Natural killer cell (primary cell): ENCODE measurements around the gene SMARCA2. TPM values are rescaled to one million over a fixed set of nuclear protein-coding genes. Genes with fewer than 3 reads are reported as not detected.

Experiments used
- ATAC-seq, 3 donors: fragments of 150-1000 bp in 2 of 3; fragments of 200-7000 bp in 1 of 3; cut with Tn5 transposase; 1 replicate in 1 of 3; 2 replicates in 2 of 3; pipeline ENCODE4 v1.10.0; 2021; ENCODE audit warnings: mild to moderate bottlenecking in 2 of 3, moderate library complexity in 2 of 3
- DNase-seq, 2 donors: peaks; one replicate each; pipeline versions ENCODE4 v3.0.0 to v3.0.0-alpha.2; 2013 to 2021; ENCODE audit warnings: mixed read lengths in 1 of 2
- H3K27ac ChIP-seq: one replicate; pipeline ENCODE4 v1.5.1; 2013; ENCODE audit warnings: mild to moderate bottlenecking, low read length
- H3K27me3 ChIP-seq: one replicate; pipeline ENCODE4 v1.6.1; 2013; ENCODE audit warnings: low read length; ENCODE audit not compliant: control insufficient read depth, insufficient read depth
- H3K36me3 ChIP-seq: one replicate; pipeline ENCODE4 v1.6.1; 2013; ENCODE audit warnings: low read length; ENCODE audit not compliant: control insufficient read depth, insufficient read depth
- H3K4me1 ChIP-seq: one replicate; pipeline ENCODE4 v1.6.1; 2013; ENCODE audit warnings: low read length; ENCODE audit not compliant: control insufficient read depth, insufficient read depth
- H3K4me3 ChIP-seq: one replicate; pipeline ENCODE4 v1.5.1; 2013; ENCODE audit warnings: low read length
- H3K9me3 ChIP-seq: one replicate; pipeline ENCODE4 v1.6.1; 2013; ENCODE audit warnings: low read length; ENCODE audit not compliant: control insufficient read depth, insufficient read depth
- H3K27ac Mint-ChIP-seq, 2 donors: one replicate each; pipeline ENCODE4 v1.8.0; 2022; ENCODE audit warnings: mild to moderate bottlenecking in 2 of 2, mixed read lengths in 2 of 2, moderate library complexity in 1 of 2
- H3K27me3 Mint-ChIP-seq, 2 donors: one replicate each; pipeline ENCODE4 v1.8.0; 2022; ENCODE audit warnings: low read depth in 2 of 2, mixed read lengths in 2 of 2
- H3K36me3 Mint-ChIP-seq: one replicate; pipeline ENCODE4 v1.8.0; 2022; ENCODE audit warnings: mixed read lengths
- H3K4me1 Mint-ChIP-seq, 2 donors: one replicate each; pipeline ENCODE4 v1.8.0; 2022; ENCODE audit warnings: mixed read lengths in 2 of 2
- H3K4me3 Mint-ChIP-seq: one replicate; pipeline ENCODE4 v1.8.0; 2022; ENCODE audit warnings: mild to moderate bottlenecking, moderate library complexity, mixed read lengths
- H3K9me3 Mint-ChIP-seq, 2 donors: one replicate each; pipeline ENCODE4 v1.8.0; 2022; ENCODE audit warnings: mixed read lengths in 2 of 2
- WGBS: methylation state at CpG from one replicate; pipeline ENCODE4 v1.1.7; 2013; ENCODE audit warnings: missing lambda C conversion rate; ENCODE audit not compliant: insufficient coverage; 5-methylcytosine and 5-hydroxymethylcytosine counted together
- intact Hi-C: fragments of 100-400 bp; cut with micrococcal nuclease; formaldehyde crosslinking; loops from one replicate; pipeline ENCODE4 v1.14.2; 2022
- total RNA-seq, 4 donors: library from RNA; stranded (reverse); fragments of 120-200 nt in 1 of 4; gene quantifications; one replicate each; pipeline versions ENCODE4 v1.2.3 to v1.2.4, GENCODE V29; 2013 to 2022
- TF ChIP-seq, protein P1 (sequence below): fragments of 200-600 bp; IDR thresholded peaks from one replicate; pipeline ENCODE4 v1.8.0; 2022; ENCODE audit warnings: antibody characterized with exemption

SMARCA2 gene
- total RNA-seq, 3 donors from 2014 or later (not counting 1 experiment from before 2014, with no cell fraction given), result 303 to 324 (median 308) TPM

- Histone ChIP-seq H3K27me3 (no peaks in the 10 kb centered on the region), H3K4me1 (peaks cover 5% of the 10 kb centered on the region), H3K4me3 (no peak overlapping the region), H3K9me3 (no peaks in the 10 kb centered on the region), H3K36me3 (no peaks in the 10 kb centered on the region), H3K27ac (no peak overlapping the region)
- 75% methylated on average over 1 of the region's 2 CpGs for WGBS
- no peak for ATAC-seq
- H3K27ac Mint-ChIP-seq, result no peak overlapping the region
- no peak for DNase-seq
- no peak overlapping the region for H3K4me3 Mint-ChIP-seq
- no peaks in the 10 kb centered on the region for H3K27me3 Mint-ChIP-seq
- peaks cover 5 to 15% of the 10 kb centered on the region in 2 donors for H3K4me1 Mint-ChIP-seq
- intact Hi-C loops, result loop anchor here (5.0 kb wide), 1 partner anchor 499 kb away; no protein-coding TSS in a partner anchor
- TF ChIP-seq, protein P1, sequence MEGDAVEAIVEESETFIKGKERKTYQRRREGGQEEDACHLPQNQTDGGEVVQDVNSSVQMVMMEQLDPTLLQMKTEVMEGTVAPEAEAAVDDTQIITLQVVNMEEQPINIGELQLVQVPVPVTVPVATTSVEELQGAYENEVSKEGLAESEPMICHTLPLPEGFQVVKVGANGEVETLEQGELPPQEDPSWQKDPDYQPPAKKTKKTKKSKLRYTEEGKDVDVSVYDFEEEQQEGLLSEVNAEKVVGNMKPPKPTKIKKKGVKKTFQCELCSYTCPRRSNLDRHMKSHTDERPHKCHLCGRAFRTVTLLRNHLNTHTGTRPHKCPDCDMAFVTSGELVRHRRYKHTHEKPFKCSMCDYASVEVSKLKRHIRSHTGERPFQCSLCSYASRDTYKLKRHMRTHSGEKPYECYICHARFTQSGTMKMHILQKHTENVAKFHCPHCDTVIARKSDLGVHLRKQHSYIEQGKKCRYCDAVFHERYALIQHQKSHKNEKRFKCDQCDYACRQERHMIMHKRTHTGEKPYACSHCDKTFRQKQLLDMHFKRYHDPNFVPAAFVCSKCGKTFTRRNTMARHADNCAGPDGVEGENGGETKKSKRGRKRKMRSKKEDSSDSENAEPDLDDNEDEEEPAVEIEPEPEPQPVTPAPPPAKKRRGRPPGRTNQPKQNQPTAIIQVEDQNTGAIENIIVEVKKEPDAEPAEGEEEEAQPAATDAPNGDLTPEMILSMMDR, result peak; percentile 18
- no peaks in the 10 kb centered on the region for H3K36me3 Mint-ChIP-seq
- no peaks in the 10 kb centered on the region for H3K9me3 Mint-ChIP-seq
Observed at GRCh38 chr9:2228132-2228531, 213.0 kb downstream of the SMARCA2 start.

GRCh38 chr9:2228641-2229040, 213.5 kb downstream of the SMARCA2 start:
- H3K4me3 Mint-ChIP-seq, result no peak overlapping the region
- TF ChIP-seq, protein P1, result no peak
- Histone ChIP-seq H3K27me3 (no peaks in the 10 kb centered on the region), H3K36me3 (no peaks in the 10 kb centered on the region), H3K4me3 (no peak overlapping the region), H3K27ac (no peak overlapping the region), H3K9me3 (no peaks in the 10 kb centered on the region), H3K4me1 (peaks cover 5% of the 10 kb centered on the region)
- no peak overlapping the region for H3K27ac Mint-ChIP-seq
- WGBS, result 77% methylated on average over 2 of the region's 2 CpGs
- no peaks in the 10 kb centered on the region for H3K36me3 Mint-ChIP-seq
- ATAC-seq, result no peak
- H3K4me1 Mint-ChIP-seq, result peaks cover 5 to 15% of the 10 kb centered on the region in 2 donors
- no peaks in the 10 kb centered on the region for H3K9me3 Mint-ChIP-seq
- peaks cover 0 to 3% of the 10 kb centered on the region in 2 donors for H3K27me3 Mint-ChIP-seq
- no peak for DNase-seq
- intact Hi-C loops, result loop anchor here (5.0 kb wide), 1 partner anchor 499 kb away; no protein-coding TSS in a partner anchor

GRCh38 chr9:2229109-2229721, 214.1 kb downstream of the SMARCA2 start:
- Mint-ChIP-seq H3K36me3 (no peaks in the 10 kb centered on the region), H3K27ac (no peak overlapping the region), H3K27me3 (peaks cover 0 to 3% of the 10 kb centered on the region in 2 donors), H3K4me1 (peaks cover 5 to 15% of the 10 kb centered on the region in 2 donors), H3K4me3 (no peak overlapping the region), H3K9me3 (no peaks in the 10 kb centered on the region)
- intact Hi-C loops, result loop anchor here (5.0 kb wide), 1 partner anchor 498 kb away; no protein-coding TSS in a partner anchor
- no peak for DNase-seq
- TF ChIP-seq, protein P1, result no peak
- no peaks in the 10 kb centered on the region for H3K27me3 ChIP-seq
- H3K9me3 ChIP-seq, result no peaks in the 10 kb centered on the region
- H3K4me1 ChIP-seq, result peaks cover 5% of the 10 kb centered on the region
- WGBS, result 29% methylated on average over 1 of the region's 3 CpGs
- H3K36me3 ChIP-seq, result no peaks in the 10 kb centered on the region
- no peak overlapping the region for H3K27ac ChIP-seq
- no peak overlapping the region for H3K4me3 ChIP-seq
- no peak for ATAC-seq

DNA sequence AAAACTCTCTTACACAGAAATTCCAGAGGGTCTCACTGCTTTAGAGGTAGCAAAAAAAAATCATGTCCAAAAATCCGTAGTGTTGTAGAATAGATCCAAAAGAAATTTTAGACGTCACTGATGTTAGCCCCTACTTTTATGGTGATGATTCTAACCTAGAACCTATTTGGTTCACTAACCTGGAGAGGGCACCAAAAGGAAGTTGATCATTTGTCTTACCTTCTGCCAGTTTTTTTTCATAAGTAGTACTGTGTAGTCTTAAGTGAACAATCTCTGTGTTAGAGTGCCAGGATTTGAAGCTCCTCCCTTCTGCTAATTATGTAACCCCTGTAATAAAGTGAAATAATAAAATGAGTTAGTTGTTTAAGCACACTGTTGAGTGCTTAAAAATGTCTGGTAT, 215.2 kb downstream of the SMARCA2 start:
- no peak overlapping the region for H3K4me3 ChIP-seq
- Mint-ChIP-seq H3K4me1 (peaks cover 5 to 15% of the 10 kb centered on the region in 2 donors), H3K27ac (no peak overlapping the region), H3K9me3 (no peaks in the 10 kb centered on the region), H3K36me3 (no peaks in the 10 kb centered on the region), H3K27me3 (peaks cover 0 to 3% of the 10 kb centered on the region in 2 donors), H3K4me3 (no peak overlapping the region)
- 100% methylated on average over 2 of the region's 2 CpGs for WGBS
- ATAC-seq, result no peak
- H3K27me3 ChIP-seq, result no peaks in the 10 kb centered on the region
- no peak overlapping the region for H3K27ac ChIP-seq
- H3K4me1 ChIP-seq, result peaks cover 5% of the 10 kb centered on the region
- DNase-seq, result no peak
- TF ChIP-seq, protein P1, result no peak
- H3K36me3 ChIP-seq, result no peaks in the 10 kb centered on the region
- H3K9me3 ChIP-seq, result no peaks in the 10 kb centered on the region
- intact Hi-C loops, result no loop called here
